H9 (cell line): ENCODE data around the gene KMT5B. TPM values are rescaled to one million over a fixed set of nuclear protein-coding genes. Genes with fewer than 3 reads are reported as not detected.

ENCODE experiments used
- DNase-seq: peaks from one replicate; pipeline ENCODE4 v3.0.0-alpha.2; 2017
- H2AFZ ChIP-seq: one replicate; pipeline ENCODE4 v1.6.1; 2013; ENCODE audit warnings: mild to moderate bottlenecking, low read length, control low read depth, moderate library complexity
- H2AK5ac ChIP-seq: 2 replicates; pipeline ENCODE4 v1.6.1; 2013; ENCODE audit warnings: low read length, control low read depth, mixed read lengths; ENCODE audit not compliant: insufficient read length
- H2BK120ac ChIP-seq: one replicate; pipeline ENCODE4 v1.6.1; 2013; ENCODE audit warnings: low read depth, mild to moderate bottlenecking, low read length, control low read depth, inconsistent platforms; ENCODE audit not compliant: poor library complexity, severe bottlenecking
- H2BK12ac ChIP-seq: 2 replicates; pipeline ENCODE4 v1.6.1; 2013; ENCODE audit warnings: low read length, control low read depth, mixed read lengths, low read depth; ENCODE audit not compliant: insufficient read length
- H2BK15ac ChIP-seq: 2 replicates; pipeline ENCODE4 v1.6.1; 2013; ENCODE audit warnings: low read depth, low read length, control low read depth
- H2BK20ac ChIP-seq: one replicate; pipeline ENCODE4 v1.6.1; 2013; ENCODE audit warnings: low read depth, mild to moderate bottlenecking, low read length, control low read depth, inconsistent platforms; ENCODE audit not compliant: poor library complexity, severe bottlenecking
- H2BK5ac ChIP-seq: 2 replicates; pipeline ENCODE4 v1.6.1; 2013; ENCODE audit warnings: low read length, control low read depth, mixed read lengths; ENCODE audit not compliant: insufficient read length
- H3K14ac ChIP-seq: 2 replicates; pipeline ENCODE4 v1.6.1; 2013; ENCODE audit warnings: low read length, control low read depth; ENCODE audit not compliant: insufficient read depth
- H3K18ac ChIP-seq: 2 replicates; pipeline ENCODE4 v1.6.1; 2013; ENCODE audit warnings: low read depth, mild to moderate bottlenecking, mixed read lengths, low read length, control low read depth; ENCODE audit not compliant: insufficient read length
- H3K23ac ChIP-seq: 2 replicates; pipeline ENCODE4 v1.6.1; 2013; ENCODE audit warnings: low read length, control low read depth, mixed read lengths, low read depth; ENCODE audit not compliant: insufficient read length
- H3K23me2 ChIP-seq: 2 replicates; pipeline ENCODE4 v1.6.1; 2013; ENCODE audit warnings: low read depth, mild to moderate bottlenecking, mixed read lengths, low read length, control low read depth; ENCODE audit not compliant: insufficient read length, poor library complexity, severe bottlenecking
- H3K27ac ChIP-seq: 2 replicates; pipeline ENCODE4 v1.5.1; 2013; ENCODE audit warnings: low read length, control low read depth, mixed read lengths, low read depth; ENCODE audit not compliant: insufficient read length
- H3K27me3 ChIP-seq: 2 replicates; pipeline ENCODE4 v1.6.1; 2013; ENCODE audit warnings: low read length, control low read depth, inconsistent platforms; ENCODE audit not compliant: insufficient read depth
- H3K4ac ChIP-seq: 2 replicates; pipeline ENCODE4 v1.6.1; 2013; ENCODE audit warnings: low read depth, mild to moderate bottlenecking, control low read depth, inconsistent platforms, low read length, moderate library complexity
- H3K4me1 ChIP-seq: 2 replicates; pipeline ENCODE4 v1.6.1; 2013; ENCODE audit warnings: low read length, control low read depth, inconsistent platforms; ENCODE audit not compliant: insufficient read depth
- H3K4me2 ChIP-seq: 2 replicates; pipeline ENCODE4 v1.6.1; 2013; ENCODE audit warnings: low read length, control low read depth, mixed read lengths; ENCODE audit not compliant: insufficient read length, insufficient read depth
- H3K56ac ChIP-seq: 2 replicates; pipeline ENCODE4 v1.6.1; 2013; ENCODE audit warnings: low read depth, mild to moderate bottlenecking, mixed read lengths, low read length, control low read depth; ENCODE audit not compliant: insufficient read length
- H3K79me1 ChIP-seq: 2 replicates; pipeline ENCODE4 v1.6.1; 2013; ENCODE audit warnings: low read depth, mild to moderate bottlenecking, moderate library complexity, low read length, control low read depth, inconsistent platforms; ENCODE audit not compliant: insufficient read depth, poor library complexity, severe bottlenecking
- H3K79me2 ChIP-seq: 2 replicates; pipeline ENCODE4 v1.6.1; 2013; ENCODE audit warnings: low read length, control low read depth, inconsistent platforms; ENCODE audit not compliant: insufficient read depth
- H3K9ac ChIP-seq: 2 replicates; pipeline ENCODE4 v1.6.1; 2013; ENCODE audit warnings: low read length, control low read depth, mixed read lengths; ENCODE audit not compliant: insufficient read length; ENCODE audit errors: extremely low read depth
- H3K9me3 ChIP-seq: one replicate; pipeline ENCODE4 v1.6.1; 2013; ENCODE audit warnings: low read depth, low read length, inconsistent platforms; ENCODE audit not compliant: control insufficient read depth
- H3T11ph ChIP-seq: one replicate; pipeline ENCODE4 v1.6.1; 2013; ENCODE audit warnings: mild to moderate bottlenecking, low read length, control low read depth, inconsistent platforms
- H4K20me1 ChIP-seq: one replicate; pipeline ENCODE4 v1.6.1; 2013; ENCODE audit not compliant: control insufficient read depth, insufficient read length, insufficient read depth
- H4K5ac ChIP-seq: 2 replicates; pipeline ENCODE4 v1.6.1; 2013; ENCODE audit warnings: low read depth, mild to moderate bottlenecking, mixed read lengths, low read length, control low read depth; ENCODE audit not compliant: insufficient read length
- H4K8ac ChIP-seq: replicated peaks from 2 replicates; pipeline ENCODE4 v1.6.1; 2013; ENCODE audit warnings: low read length, control low read depth, mixed read lengths, low read depth; ENCODE audit not compliant: insufficient read length
- H4K91ac ChIP-seq: 2 replicates; pipeline ENCODE4 v1.6.1; 2013; ENCODE audit warnings: low read depth, mild to moderate bottlenecking, moderate library complexity, mixed read lengths, low read length, control low read depth; ENCODE audit not compliant: insufficient read length
- H3K27ac Mint-ChIP-seq, 3 experiments: 2 replicates in 2 of 3; 3 replicates in 1 of 3; pipeline ENCODE4 v1.8.0; 2020 to 2021; ENCODE audit warnings: mixed read lengths in 3 of 3, mild to moderate bottlenecking in 1 of 3, moderate library complexity in 1 of 3
- H3K27me3 Mint-ChIP-seq: 2 replicates; pipeline ENCODE4 v1.8.0; 2021; ENCODE audit warnings: low read depth, mild to moderate bottlenecking, moderate library complexity, mixed read lengths
- H3K36me3 Mint-ChIP-seq, 3 experiments: 2 replicates in 2 of 3; 3 replicates in 1 of 3; pipeline ENCODE4 v1.8.0; 2020 to 2021; ENCODE audit warnings: low read depth in 3 of 3, mixed read lengths in 3 of 3; ENCODE audit not compliant: insufficient read depth in 1 of 3
- H3K4me1 Mint-ChIP-seq, 2 experiments: 2 replicates each; pipeline ENCODE4 v1.8.0; 2020; ENCODE audit warnings: mixed read lengths in 2 of 2
- H3K4me3 Mint-ChIP-seq, 2 experiments: 2 replicates in 1 of 2; 3 replicates in 1 of 2; pipeline ENCODE4 v1.8.0; 2020 to 2021; ENCODE audit warnings: mild to moderate bottlenecking in 2 of 2, mixed read lengths in 2 of 2, moderate library complexity in 1 of 2
- H3K9me3 Mint-ChIP-seq, 2 experiments: 2 replicates in 1 of 2; 3 replicates in 1 of 2; pipeline ENCODE4 v1.8.0; 2020; ENCODE audit warnings: mild to moderate bottlenecking in 2 of 2, mixed read lengths in 2 of 2, moderate library complexity in 1 of 2
- CTCF ChIP-seq: fragments of 200-600 bp; sonication (generic); conservative IDR thresholded peaks from 3 replicates; pipeline ENCODE4 v1.8.0; 2021; ENCODE audit warnings: antibody characterized with exemption, mild to moderate bottlenecking
- WGBS: extraction: QIAGEN DNeasy Blood & Tissue Kit; methylation state at CpG from one replicate; pipeline ENCODE4 v1.1.7; 2013; ENCODE audit warnings: missing lambda C conversion rate, low lambda C conversion rate, mixed read lengths; ENCODE audit not compliant: insufficient read length; ENCODE audit errors: extremely low coverage; 5-methylcytosine and 5-hydroxymethylcytosine counted together
- total RNA-seq: library from RNA; stranded (reverse); gene quantifications from 2 replicates; pipeline ENCODE4 v1.2.1, GENCODE V29; 2021

KMT5B gene
- total RNA-seq, 1 experiment from 2014 or later, result 61.6 TPM

DNA sequence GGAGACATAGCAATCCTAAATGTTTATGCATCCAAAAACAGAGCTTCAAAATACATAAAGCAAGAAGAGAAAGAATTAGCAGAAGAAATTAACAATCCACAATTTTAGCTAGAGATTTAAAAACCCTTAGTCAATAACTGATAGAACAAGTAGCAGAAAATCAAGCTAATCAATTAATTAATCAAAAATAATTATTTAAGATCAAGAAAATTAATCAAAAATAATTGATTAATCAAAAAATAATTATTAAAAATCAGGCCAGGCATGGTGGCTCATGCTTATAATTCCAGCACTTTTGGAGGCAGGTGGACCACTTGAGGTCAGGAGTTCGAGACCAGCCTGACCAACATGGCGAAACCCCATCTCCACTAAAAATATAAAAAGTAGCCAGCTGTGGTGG, 29.5 kb upstream of the KMT5B start:
- no peaks in the 10 kb centered on the region for H3K79me1 ChIP-seq
- Mint-ChIP-seq H3K27ac (no peak overlapping the region), H3K36me3 (no peaks in the 10 kb centered on the region), H3K4me1 (peaks cover 5% of the 10 kb centered on the region in 2 experiments), H3K4me3 (no peak overlapping the region), H3K9me3 (peaks cover 0 to 2% of the 10 kb centered on the region in 2 experiments; a peak in 1 of 5 replicates), H3K27me3 (no peaks in the 10 kb centered on the region; the same call in 1 of the 2 replicates)
- H3K27ac ChIP-seq, result no peak overlapping the region
- no peak overlapping the region for H3K23ac ChIP-seq
- no peak overlapping the region for H2BK20ac ChIP-seq
- H3K4me1 ChIP-seq, result no peaks in the 10 kb centered on the region
- no peak overlapping the region for H3K4ac ChIP-seq
- H2AFZ ChIP-seq, result no peak overlapping the region
- H4K91ac ChIP-seq, result no peak overlapping the region
- no peak overlapping the region for H4K8ac ChIP-seq
- H2AK5ac ChIP-seq, result no peak overlapping the region
- no peak overlapping the region for H2BK5ac ChIP-seq
- no peak overlapping the region for H3K14ac ChIP-seq
- no peak overlapping the region for H3K9ac ChIP-seq
- H2BK120ac ChIP-seq, result no peak overlapping the region
- TF ChIP-seq CTCF, result no peak
- H2BK15ac ChIP-seq, result no peak overlapping the region
- H3K79me2 ChIP-seq, result no peaks in the 10 kb centered on the region
- no peaks in the 10 kb centered on the region for H3K9me3 ChIP-seq
- H4K5ac ChIP-seq, result no peak overlapping the region
- H3K4me2 ChIP-seq, result no peak overlapping the region
- H3K27me3 ChIP-seq, result no peaks in the 10 kb centered on the region
- H3T11ph ChIP-seq, result no peak overlapping the region
- no peak for DNase-seq
- H3K18ac ChIP-seq, result no peak overlapping the region
- no peaks in the 10 kb centered on the region for H3K23me2 ChIP-seq
- H4K20me1 ChIP-seq, result no peaks in the 10 kb centered on the region
- H3K56ac ChIP-seq, result no peak overlapping the region
- H2BK12ac ChIP-seq, result no peak overlapping the region
- no CpG with 5 or more reads among the region's 2 CpGs for WGBS
